HepG2 (cell line): Measurements from ENCODE around the gene NFATC2. TPM values are rescaled to one million over a fixed set of nuclear protein-coding genes. Genes with fewer than 3 reads are reported as not detected.

Experiments used
- HDAC2 ChIP-seq: sonication (generic); formaldehyde crosslinking; IDR thresholded peaks from 2 replicates; pipeline ENCODE4 v1.4.0; 2020; ENCODE audit warnings: missing genetic modification reagents
- HNRNPL ChIP-seq: fragments of 200-400 bp; formaldehyde crosslinking; IDR thresholded peaks from 2 replicates; pipeline ENCODE4 v1.6.1; 2017; ENCODE audit warnings: mild to moderate bottlenecking, low read depth, low read length
- HNRNPLL ChIP-seq: fragments of 200-400 bp; formaldehyde crosslinking; IDR thresholded peaks from 2 replicates; pipeline ENCODE4 v1.6.1; 2017; ENCODE audit warnings: mild to moderate bottlenecking, low read depth, low read length; ENCODE audit not compliant: poor library complexity, severe bottlenecking
- KAT7 ChIP-seq: IDR thresholded peaks from 2 replicates; pipeline ENCODE4 v1.6.1; 2018; ENCODE audit warnings: borderline replicate concordance, missing compliant biosample characterization
- MED8 ChIP-seq: sonication (generic); formaldehyde crosslinking; IDR thresholded peaks from 2 replicates; pipeline ENCODE4 v1.8.1; 2023; ENCODE audit warnings: mild to moderate bottlenecking, missing genetic modification reagents; ENCODE audit not compliant: insufficient replicate concordance
- NCOR1 ChIP-seq: fragments of 200-600 bp; sonication (generic); IDR thresholded peaks from 2 replicates; pipeline ENCODE4 v1.7.0; 2017; ENCODE audit warnings: antibody characterized with exemption, low read length, borderline replicate concordance
- SKI ChIP-seq: fragments of 450-650 bp; IDR thresholded peaks from one replicate; pipeline ENCODE4 v1.6.1; 2018; ENCODE audit warnings: mild to moderate bottlenecking; ENCODE audit not compliant: partially characterized antibody
- YY1 ChIP-seq: IDR thresholded peaks from 2 replicates; pipeline ENCODE4 v1.6.1; 2011; ENCODE audit warnings: low read length, low read depth, moderate library complexity, mild to moderate bottlenecking; ENCODE audit not compliant: insufficient read depth, insufficient replicate concordance
- polyA plus RNA-seq, 8 experiments: library from polyadenylated mRNA; depleted of rRNA in 3 of 8; stranded (reverse) in 7 of 8; unstranded in 1 of 8; fragments of >200 nt; fragmentation: Illumina TruSeq in 4 of 8; extraction: Trizol in 4 of 8; gene quantifications; 2 replicates each; pipeline versions ENCODE4 v1.2.1 to v1.2.3, GENCODE V29; 2011 to 2016; ENCODE audit warnings: low read depth in 4 of 8, missing spikeins in 1 of 8, mixed read lengths in 1 of 8; ENCODE audit not compliant: insufficient read depth in 1 of 8
- total RNA-seq, 5 experiments: library from RNA; depleted of rRNA; stranded (reverse); fragments of >200 nt; fragmentation: Illumina TruSeq; extraction: Trizol; gene quantifications; 2 replicates each; pipeline ENCODE4 v1.2.3, GENCODE V29; 2016; ENCODE audit warnings: low read depth in 1 of 5
- TF ChIP-seq, protein P1 (sequence below): sonication (generic); formaldehyde crosslinking; IDR thresholded peaks from 2 replicates; pipeline ENCODE4 v1.4.0; 2020; ENCODE audit warnings: mild to moderate bottlenecking, missing genetic modification reagents
- TF ChIP-seq, protein P2 (sequence below): sonication (generic); formaldehyde crosslinking; IDR thresholded peaks from 2 replicates; pipeline ENCODE4 v1.4.0; 2020; ENCODE audit warnings: missing genetic modification reagents, borderline replicate concordance
- TF ChIP-seq, protein P3 (sequence below): sonication (generic); formaldehyde crosslinking; IDR thresholded peaks from 2 replicates; pipeline ENCODE4 v1.8.1; 2022; ENCODE audit warnings: low read depth, mild to moderate bottlenecking, missing genetic modification reagents
- TF ChIP-seq, protein P4 (sequence below): sonication (generic); formaldehyde crosslinking; IDR thresholded peaks from 2 replicates; pipeline ENCODE4 v1.4.0; 2020; ENCODE audit warnings: missing genetic modification reagents

The NFATC2 gene
- total and polyA plus RNA-seq, 2 of the 13 experiments (the other 11 are each of a cell fraction or from before 2014, with no cell fraction given), result 1.9 to 3.3 TPM

DNA sequence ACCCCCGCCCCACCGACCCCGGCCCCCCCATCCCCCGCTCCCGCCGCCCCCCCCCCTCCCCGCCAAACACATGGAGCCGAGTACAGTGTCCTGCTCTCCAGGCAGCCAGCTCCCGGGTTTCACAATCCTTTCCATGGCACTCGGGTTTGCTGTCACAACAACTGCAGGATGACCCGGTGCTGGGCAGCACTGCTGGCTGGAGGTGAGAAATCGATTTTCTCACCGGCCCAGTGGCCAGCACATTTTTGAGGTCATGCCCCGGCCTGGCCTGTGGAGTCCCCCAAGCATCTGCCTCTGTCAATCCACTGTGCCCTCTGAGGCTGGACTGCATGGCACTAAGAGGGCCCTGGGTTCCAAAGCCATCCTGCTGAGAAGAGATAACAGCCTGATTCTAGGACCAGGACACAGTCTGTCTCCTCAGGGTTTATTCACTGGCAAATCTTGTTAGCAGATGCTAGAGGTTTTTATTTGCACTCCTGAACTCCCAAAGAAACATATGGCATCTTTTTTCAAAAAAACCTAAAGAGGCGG is 129.5 kb downstream of the NFATC2 start (continued):
- TF ChIP-seq, protein P1, sequence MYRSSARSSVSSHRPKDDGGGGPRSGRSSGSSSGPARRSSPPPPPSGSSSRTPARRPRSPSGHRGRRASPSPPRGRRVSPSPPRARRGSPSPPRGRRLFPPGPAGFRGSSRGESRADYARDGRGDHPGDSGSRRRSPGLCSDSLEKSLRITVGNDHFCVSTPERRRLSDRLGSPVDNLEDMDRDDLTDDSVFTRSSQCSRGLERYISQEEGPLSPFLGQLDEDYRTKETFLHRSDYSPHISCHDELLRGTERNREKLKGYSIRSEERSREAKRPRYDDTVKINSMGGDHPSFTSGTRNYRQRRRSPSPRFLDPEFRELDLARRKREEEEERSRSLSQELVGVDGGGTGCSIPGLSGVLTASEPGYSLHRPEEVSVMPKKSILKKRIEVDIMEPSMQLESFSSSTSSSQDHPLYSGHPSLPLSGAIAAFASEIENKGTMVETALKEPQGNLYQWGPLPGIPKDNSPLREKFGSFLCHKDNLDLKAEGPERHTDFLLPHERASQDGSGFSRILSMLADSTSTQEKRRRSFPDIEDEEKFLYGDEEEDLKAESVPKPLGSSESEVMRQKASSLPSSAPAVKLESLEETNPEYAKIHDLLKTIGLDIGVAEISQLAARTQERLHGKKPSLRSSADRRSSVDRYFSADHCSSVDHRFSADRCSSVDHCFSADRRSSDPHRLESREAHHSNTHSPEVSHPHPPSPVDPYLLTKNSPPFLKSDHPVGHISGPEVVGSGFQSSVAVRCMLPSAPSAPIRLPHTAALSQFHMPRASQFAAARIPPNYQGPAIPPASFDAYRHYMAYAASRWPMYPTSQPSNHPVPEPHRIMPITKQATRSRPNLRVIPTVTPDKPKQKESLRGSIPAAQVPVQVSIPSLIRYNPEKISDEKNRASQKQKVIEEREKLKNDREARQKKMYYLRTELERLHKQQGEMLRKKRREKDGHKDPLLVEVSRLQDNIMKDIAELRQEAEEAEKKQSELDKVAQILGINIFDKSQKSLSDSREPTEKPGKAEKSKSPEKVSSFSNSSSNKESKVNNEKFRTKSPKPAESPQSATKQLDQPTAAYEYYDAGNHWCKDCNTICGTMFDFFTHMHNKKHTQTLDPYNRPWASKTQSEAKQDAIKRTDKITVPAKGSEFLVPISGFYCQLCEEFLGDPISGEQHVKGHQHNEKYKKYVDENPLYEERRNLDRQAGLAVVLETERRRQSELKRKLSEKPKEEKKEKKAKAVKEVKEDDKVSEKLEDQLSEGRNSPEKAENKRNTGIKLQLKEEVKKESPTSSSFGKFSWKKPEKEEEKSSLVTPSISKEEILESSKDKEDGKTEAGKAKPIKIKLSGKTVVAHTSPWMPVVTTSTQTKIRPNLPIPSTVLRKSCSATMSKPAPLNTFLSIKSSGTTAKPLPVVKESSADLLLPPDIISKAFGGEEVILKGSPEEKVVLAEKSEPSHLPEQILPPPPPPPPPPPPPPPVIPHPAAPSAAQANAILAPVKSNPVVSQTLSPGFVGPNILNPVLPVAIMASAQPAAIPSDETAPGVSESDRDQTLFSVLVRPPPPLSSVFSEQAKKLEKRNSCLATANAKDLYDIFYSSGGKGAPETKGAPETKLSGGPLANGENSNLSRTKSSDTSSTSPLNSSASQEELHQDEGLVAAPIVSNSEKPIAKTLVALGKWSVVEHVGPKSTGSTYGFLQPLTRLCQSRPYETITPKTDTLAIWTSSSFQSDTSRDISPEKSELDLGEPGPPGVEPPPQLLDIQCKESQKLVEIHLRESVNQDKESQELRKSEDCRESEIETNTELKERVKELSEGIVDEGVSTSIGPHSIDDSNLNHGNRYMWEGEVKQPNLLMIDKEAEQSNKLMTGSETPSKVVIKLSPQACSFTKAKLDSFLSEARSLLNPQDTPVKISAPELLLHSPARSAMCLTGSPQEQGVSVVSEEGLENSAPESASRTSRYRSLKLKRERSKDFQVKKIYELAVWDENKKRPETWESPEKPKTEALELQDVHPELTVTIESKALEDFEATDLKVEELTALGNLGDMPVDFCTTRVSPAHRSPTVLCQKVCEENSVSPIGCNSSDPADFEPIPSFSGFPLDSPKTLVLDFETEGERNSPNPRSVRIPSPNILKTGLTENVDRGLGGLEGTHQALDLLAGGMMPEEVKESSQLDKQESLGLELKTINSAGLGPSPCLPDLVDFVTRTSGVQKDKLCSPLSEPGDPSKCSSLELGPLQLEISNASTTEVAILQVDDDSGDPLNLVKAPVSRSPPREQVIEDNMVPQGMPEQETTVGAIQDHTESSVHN (CRISPR knock-in tag), result no peak
- TF ChIP-seq HNRNPLL (no peak), HDAC2 (CRISPR knock-in tag) (peak; percentile 84), SKI (peak; percentile 37), HNRNPL (peak; percentile 79; the same call in 1 of the 2 replicates), MED8 (CRISPR knock-in tag) (no peak), KAT7 (CRISPR knock-in tag) (no peak), NCOR1 (no peak), YY1 (peak; percentile 52)
- TF ChIP-seq, protein P2, sequence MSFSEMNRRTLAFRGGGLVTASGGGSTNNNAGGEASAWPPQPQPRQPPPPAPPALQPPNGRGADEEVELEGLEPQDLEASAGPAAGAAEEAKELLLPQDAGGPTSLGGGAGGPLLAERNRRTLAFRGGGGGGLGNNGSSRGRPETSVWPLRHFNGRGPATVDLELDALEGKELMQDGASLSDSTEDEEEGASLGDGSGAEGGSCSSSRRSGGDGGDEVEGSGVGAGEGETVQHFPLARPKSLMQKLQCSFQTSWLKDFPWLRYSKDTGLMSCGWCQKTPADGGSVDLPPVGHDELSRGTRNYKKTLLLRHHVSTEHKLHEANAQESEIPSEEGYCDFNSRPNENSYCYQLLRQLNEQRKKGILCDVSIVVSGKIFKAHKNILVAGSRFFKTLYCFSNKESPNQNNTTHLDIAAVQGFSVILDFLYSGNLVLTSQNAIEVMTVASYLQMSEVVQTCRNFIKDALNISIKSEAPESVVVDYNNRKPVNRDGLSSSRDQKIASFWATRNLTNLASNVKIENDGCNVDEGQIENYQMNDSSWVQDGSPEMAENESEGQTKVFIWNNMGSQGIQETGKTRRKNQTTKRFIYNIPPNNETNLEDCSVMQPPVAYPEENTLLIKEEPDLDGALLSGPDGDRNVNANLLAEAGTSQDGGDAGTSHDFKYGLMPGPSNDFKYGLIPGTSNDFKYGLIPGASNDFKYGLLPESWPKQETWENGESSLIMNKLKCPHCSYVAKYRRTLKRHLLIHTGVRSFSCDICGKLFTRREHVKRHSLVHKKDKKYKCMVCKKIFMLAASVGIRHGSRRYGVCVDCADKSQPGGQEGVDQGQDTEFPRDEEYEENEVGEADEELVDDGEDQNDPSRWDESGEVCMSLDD (CRISPR knock-in tag), result 0 out of 2 replicates have a peak, but pooled peaks have one; percentile 49
- TF ChIP-seq, protein P3, sequence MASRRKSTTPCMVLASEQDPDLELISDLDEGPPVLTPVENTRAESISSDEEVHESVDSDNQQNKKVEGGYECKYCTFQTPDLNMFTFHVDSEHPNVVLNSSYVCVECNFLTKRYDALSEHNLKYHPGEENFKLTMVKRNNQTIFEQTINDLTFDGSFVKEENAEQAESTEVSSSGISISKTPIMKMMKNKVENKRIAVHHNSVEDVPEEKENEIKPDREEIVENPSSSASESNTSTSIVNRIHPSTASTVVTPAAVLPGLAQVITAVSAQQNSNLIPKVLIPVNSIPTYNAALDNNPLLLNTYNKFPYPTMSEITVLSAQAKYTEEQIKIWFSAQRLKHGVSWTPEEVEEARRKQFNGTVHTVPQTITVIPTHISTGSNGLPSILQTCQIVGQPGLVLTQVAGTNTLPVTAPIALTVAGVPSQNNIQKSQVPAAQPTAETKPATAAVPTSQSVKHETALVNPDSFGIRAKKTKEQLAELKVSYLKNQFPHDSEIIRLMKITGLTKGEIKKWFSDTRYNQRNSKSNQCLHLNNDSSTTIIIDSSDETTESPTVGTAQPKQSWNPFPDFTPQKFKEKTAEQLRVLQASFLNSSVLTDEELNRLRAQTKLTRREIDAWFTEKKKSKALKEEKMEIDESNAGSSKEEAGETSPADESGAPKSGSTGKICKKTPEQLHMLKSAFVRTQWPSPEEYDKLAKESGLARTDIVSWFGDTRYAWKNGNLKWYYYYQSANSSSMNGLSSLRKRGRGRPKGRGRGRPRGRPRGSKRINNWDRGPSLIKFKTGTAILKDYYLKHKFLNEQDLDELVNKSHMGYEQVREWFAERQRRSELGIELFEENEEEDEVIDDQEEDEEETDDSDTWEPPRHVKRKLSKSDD (CRISPR knock-in tag), result peak; percentile 84; the same call in 1 of the 2 replicates
- TF ChIP-seq, protein P4, sequence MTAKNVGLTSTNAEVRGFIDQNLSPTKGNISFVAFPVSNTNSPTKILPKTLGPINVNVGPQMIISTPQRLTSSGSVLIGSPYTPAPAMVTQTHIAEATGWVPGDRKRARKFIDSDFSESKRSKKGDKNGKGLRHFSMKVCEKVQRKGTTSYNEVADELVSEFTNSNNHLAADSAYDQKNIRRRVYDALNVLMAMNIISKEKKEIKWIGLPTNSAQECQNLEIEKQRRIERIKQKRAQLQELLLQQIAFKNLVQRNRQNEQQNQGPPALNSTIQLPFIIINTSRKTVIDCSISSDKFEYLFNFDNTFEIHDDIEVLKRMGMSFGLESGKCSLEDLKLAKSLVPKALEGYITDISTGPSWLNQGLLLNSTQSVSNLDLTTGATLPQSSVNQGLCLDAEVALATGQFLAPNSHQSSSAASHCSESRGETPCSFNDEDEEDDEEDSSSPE, result peak; percentile 18; the same call in 1 of the 2 replicates
